Caki2 (cell line): ENCODE measurements around the gene TRHDE. TPM values are rescaled to one million over a fixed set of nuclear protein-coding genes. Genes with fewer than 3 reads are reported as not detected.
"Not testable (repeated sequence)": the region's sequence is repeated elsewhere in the genome, so short reads cannot be mapped to it uniquely, and the experiment has no call there.

Experiments used
- DNase-seq: peaks from one replicate; pipeline ENCODE4 v3.0.0-alpha.2; 2015; ENCODE audit warnings: low read depth
- in situ Hi-C: cut with HindIII; loops from 2 replicates; pipeline ENCODE4 v1.10.0; 2016; ENCODE audit warnings: low sequenced_read_pairs, low pct_unique_long_range_greater_than_20kb, mixed read lengths
- total RNA-seq: library from RNA; depleted of rRNA; stranded (reverse); fragments of >200 nt; shearing (Covaris generic); gene quantifications from 2 replicates; pipeline ENCODE4 v1.2.3, GENCODE V29; 2014; ENCODE audit warnings: low replicate concordance

The TRHDE gene
- total RNA-seq, 1 experiment from 2014 or later, result 36.2 TPM

GRCh38 chr12:72631926-72632685 lies 359.9 kb downstream of the TRHDE start:
- in situ Hi-C loops, result no loop called here
- no peak for DNase-seq

GRCh38 chr12:72642706-72643105 lies 370.5 kb downstream of the TRHDE start:
- no peak for DNase-seq
- in situ Hi-C loops, result no loop called here

GRCh38 chr12:72647139-72647538 lies 375.0 kb downstream of the TRHDE start:
- in situ Hi-C loops, result no loop called here
- no peak for DNase-seq

- in situ Hi-C loops, result no loop called here
- no peak for DNase-seq
Observed at GRCh38 chr12:72658615-72659014, 386.4 kb downstream of the TRHDE start.

- in situ Hi-C loops, DNase-seq: not testable (repeated sequence)
Observed at GRCh38 chr12:72660174-72660573, 388.0 kb downstream of the TRHDE start.

GRCh38 chr12:72673853-72674252 lies 401.7 kb downstream of the TRHDE start:
- in situ Hi-C loops, result no loop called here

GRCh38 chr12:72676556-72676955 lies 404.4 kb downstream of the TRHDE start:
- DNase-seq, result no peak
- in situ Hi-C loops, result no loop called here

More at GRCh38 chr12:72673853-72674252, 401.7 kb downstream of the TRHDE start:
- DNase-seq, result no peak

- in situ Hi-C loops, result no loop called here
- DNase-seq, result peak; percentile 62
Observed at GRCh38 chr12:72677139-72677538, 405.0 kb downstream of the TRHDE start.

- in situ Hi-C loops, result no loop called here
- peak; percentile 14 for DNase-seq
Observed at GRCh38 chr12:72677846-72678245, 405.7 kb downstream of the TRHDE start.

- in situ Hi-C loops, result no loop called here
- no peak for DNase-seq
Observed at GRCh38 chr12:72679147-72679757, 407.1 kb downstream of the TRHDE start.

GRCh38 chr12:72681028-72681427 lies 408.9 kb downstream of the TRHDE start:
- in situ Hi-C loops, result no loop called here
- no peak for DNase-seq

GRCh38 chr12:72684491-72684890 lies 412.3 kb downstream of the TRHDE start:
- DNase-seq, result no peak

GRCh38 chr12:72692338-72692737 lies 420.2 kb downstream of the TRHDE start:
- no peak for DNase-seq
- in situ Hi-C loops, result no loop called here

More at GRCh38 chr12:72684491-72684890, 412.3 kb downstream of the TRHDE start:
- in situ Hi-C loops, result no loop called here

- no peak for DNase-seq
- in situ Hi-C loops, result no loop called here
Observed at GRCh38 chr12:72694193-72694592, 422.0 kb downstream of the TRHDE start.

GRCh38 chr12:72699362-72699761 lies 427.2 kb downstream of the TRHDE start:
- in situ Hi-C loops, result no loop called here
- no peak for DNase-seq

GRCh38 chr12:72712025-72712424 lies 439.9 kb downstream of the TRHDE start:
- in situ Hi-C loops, DNase-seq: not testable (repeated sequence)

GRCh38 chr12:72716221-72716620 lies 444.1 kb downstream of the TRHDE start:
- in situ Hi-C loops, result no loop called here
- DNase-seq, result no peak

GRCh38 chr12:72717036-72717435 lies 444.9 kb downstream of the TRHDE start:
- in situ Hi-C loops, result no loop called here
- DNase-seq, result no peak
